ENCODE results near the gene DUS1L.

DUS1L gene

DNA sequence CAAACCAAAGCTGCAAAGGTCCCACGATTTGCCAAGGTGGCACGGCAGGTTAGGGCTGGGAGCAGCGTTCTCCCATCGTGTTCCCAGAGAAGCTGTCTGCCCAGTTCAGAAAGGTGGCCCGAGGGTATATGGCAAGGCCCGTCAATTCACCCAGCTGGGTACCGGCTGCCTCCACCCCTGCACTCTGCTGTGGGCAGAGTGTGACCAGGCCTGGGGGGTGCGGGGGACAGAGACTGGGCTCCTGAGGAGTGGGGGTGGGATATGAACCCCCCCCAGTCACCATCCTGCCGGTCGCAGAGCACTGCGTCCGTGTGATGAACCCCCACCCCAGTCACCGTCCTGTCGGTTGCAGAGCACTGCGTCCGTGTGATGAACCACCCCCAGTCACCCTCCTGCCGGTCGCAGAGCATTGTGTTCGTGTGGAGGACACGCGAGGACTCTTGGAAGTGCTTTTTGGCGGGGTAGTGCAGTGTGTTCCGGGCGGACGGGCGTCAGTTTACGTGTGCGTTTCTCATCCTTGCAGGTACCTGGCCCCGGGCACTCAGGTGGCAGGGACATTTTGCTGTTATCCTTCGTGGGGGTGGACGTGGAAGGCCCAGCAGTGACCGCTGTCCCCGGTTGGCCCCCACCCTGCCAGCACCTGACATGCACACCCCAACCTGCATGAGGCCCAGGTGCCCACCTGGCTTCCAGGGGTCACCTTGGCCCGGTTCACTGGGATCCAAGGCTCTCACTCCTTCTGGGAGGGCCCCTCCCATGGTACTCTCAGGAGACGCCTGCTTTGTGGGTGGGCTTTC, 35.1 kb upstream of the DUS1L start:
- DNase-seq, result no peak

DNA sequence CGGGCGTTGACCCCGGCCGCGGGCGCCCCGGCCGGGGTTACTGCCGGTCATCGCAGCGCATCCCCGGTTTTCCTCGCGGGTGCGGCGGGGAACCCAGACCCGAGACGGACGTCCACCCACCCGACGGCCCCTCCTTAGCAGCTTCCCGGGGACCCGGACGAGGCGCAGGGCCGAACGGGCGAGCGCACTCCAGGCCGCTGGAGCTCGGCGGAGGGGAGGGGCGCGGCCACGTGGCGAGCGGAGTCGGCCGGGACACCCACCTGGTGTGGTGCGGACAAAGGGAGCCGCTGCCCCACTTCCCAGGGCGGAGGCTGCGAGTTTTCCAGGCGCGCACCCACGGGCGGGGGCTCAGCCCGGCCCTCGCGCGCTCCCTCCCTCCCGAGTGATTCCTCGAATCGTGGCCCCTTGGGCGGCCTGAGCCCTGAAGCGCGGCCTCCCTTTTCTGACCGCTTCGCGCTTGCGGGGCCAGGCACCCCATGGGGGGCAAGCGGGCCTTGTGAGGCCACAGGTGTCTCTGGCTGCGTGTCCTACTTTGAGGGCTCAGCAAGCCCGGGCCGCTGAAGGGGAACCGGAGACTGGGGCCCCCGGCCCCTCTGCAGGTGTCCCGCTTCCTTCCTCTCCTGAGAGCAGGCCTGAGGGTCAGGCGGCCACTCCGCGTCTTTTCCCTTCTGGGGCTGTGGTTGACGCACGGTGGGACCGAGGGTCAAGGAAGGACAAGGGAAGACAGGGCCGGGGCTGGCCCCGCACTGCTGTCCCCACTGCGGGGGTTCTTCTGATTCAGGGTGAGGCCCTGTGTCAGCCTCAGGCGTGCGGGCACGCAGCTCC, 33.5 kb upstream of the DUS1L start:
- DNase-seq, result no peak

DNA sequence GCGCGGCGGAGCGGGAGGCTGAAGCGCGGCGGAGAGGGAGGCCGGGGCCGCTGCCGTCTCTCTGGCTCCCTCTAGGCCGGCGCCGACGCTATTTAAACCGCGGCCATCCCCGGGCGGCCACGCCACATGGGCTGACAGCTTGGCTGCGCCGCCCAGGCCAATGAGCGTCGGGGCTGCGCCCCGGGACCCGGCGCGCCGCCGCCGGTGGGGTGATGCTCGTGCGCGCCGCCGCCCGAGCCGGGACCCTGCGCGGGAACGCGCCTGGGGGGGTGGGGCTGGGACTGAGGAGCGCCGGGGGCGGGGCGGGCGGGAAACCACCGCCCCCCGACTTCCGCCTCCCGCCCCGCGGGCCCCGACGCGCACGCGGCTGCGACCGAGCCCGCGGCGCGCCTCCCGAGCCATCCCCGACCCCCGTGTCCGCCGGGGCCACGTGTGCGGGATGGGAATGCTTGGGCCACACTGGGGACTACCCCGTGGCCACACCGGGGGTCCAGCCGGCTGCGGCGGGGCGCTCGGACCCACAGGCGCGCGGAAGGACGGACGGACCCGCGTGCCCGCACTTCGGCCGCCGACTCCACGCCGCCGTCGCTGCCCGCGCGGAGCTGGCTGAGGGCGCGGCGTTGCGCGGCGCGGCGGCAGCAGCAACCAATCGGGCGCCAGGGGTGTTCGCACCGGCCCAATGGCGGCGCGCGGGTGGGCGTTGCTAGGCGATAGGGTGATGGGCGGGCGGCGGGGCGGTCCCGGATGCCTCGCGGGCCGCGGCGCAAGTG, 32.8 kb upstream of the DUS1L start, which contains the start of gene FASN:
TSS of gene FASN (minus strand) at position 68 of the 770 bp plus-strand sequence. CDS start 1,791 bp downstream, outside the sequence.
- peak; percentile 97 for DNase-seq

GRCh38 chr17:82097919-82098168, 32.2 kb upstream of the DUS1L start:
- DNase-seq, result no peak

DNA sequence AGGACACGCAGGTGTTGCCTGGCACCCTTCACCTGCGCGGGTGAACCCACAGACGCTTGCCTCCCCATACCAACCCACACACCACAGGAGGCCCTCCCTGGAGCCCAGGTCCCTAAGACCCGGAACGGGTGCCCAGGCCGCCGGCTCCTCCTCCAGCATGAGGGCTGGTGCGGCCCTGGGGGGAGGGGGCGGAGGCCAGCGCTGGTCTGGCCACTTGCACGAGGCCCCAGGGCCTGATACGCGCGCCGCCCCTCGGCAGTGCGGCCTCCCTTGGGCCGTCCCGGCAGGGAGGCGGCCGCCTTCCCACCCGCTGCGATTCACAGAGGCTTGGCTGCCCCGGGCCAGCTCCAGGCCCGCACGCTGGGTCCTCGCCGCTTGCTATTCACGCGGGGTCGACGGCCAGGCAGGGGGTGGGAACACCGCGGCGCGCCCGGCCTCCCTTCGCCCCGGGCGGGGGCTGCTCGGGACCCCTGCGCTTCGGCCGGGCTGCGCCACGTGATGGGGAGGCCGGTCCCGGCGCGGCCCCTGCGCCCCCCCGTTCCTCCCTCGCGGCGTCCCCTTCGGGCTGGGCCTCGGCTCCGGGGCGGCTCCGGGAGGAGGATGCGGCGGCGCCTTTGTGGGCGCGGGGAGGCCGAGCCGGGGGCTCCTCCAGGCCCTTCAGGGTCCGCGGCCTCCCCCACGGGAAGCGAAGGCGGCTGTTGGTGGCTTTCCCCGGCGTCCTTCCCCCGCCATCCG, 31.7 kb upstream of the DUS1L start:
- DNase-seq, result peak; percentile 57

DNA sequence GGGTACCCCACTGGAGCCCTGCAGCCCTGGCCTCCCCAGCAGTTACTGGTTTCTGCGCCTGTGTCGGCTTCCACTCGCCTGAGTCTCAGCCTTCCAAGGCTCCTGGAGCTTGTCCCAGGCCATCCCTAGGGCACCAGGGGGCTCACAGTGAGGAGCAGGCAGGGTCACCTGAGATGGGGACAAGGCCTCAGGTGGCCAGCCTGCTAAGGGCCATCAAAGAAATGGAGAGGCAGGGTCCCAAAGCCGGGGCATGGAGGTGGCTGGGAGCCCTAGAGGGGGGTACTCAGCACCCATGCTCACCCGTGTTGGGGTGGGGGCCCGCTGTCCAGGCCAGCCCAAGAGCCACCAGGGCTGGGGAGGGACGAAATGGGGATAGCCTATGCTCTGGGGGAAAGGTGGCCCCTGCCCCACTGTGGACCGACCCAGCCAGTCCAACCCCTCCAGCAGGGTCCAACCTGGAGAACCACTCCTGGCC, 31.1 kb upstream of the DUS1L start:
- no peak for DNase-seq

- peak; percentile 22 for DNase-seq
These were observed 30.4 kb upstream of the DUS1L start for GRCh38 chr17:82095777-82096708.

DNA sequence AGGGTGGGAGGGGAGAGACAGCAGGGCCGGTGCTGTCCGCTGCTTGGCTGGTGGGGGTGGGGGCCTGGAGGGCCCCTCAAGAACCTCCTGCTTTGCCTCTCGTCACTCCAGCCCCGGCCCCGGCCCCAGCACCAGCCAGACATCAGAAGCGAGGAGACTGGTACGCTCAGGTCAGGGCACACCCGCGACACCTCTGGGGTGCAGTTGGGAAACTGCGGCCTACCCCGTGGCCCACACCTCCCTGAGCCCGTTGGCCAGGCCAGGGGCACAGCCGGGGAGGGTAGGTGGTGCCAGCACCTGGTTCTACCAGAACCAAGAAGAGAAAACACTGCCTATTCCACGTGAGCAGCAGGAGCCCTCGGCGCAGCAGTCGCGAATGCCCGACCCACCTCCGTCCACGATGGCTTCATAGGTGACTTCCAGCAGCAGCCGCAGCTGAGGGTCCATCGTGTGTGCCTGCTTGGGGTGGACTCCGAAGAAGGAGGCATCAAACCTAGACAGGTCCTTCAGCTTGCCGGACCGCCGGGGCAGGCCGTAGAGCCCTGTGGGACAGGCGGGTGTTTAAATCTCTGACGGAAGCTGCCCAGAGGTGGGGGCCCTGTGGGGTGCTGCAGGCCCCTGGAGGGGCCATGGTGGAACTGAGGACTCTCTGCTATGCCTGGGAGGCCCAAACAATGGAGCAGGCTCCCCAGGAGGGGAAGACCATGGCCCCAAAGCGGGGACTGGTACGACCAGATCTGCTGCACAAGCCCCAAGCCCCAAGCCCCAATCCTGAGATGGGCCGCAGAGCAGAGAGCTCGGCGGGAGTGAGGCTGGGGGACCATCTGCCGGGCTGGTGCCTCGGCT, 29.6 kb upstream of the DUS1L start:
- DNase-seq, result peak; percentile 18

- no peak for DNase-seq
These were observed 27.6 kb upstream of the DUS1L start for GRCh38 chr17:82092995-82093751.

DNA sequence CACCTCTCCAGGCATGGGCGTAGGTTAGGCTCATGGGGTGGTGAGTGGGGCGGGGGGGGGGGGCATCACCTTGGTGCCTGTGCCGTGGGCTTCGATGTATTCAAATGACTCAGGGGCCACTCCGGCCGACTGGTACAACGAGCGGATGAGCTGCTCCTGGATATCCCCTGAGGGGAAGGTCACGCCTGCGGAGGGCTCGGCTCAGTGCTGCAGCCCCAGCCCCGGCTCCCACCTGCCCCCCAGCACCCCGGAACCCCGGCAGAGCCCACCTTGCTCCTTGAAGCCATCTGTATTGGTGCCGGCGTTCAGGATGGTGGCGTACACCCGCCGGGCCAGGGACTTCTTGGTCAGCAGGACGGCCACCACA, 27.0 kb upstream of the DUS1L start:
- DNase-seq, result peak; percentile 18

DNA sequence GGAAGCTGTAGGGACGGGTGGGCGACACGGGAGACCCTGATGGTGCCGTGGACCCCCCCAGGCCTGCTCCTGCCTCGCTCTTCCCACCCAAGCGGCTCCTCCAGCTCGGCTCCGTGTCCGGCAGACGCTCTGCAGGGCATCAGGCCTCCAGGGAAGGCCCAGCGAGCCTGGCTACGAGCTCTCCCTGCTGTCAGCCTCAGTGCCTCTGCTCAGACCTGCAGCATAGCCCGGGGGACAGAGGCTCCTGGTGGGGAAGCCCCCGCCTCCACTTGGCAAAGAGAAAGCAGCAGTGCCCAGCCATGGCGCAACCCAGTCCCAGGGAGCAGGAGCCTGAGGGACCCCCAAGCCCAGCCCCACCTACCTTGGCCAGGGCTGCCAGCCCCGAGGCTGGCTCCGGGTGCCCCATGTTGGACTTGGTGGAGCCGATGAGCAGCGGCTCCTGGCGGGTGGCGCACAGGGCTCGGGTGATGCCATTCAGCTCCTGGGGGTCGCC, 26.5 kb upstream of the DUS1L start:
- no peak for DNase-seq

DNA sequence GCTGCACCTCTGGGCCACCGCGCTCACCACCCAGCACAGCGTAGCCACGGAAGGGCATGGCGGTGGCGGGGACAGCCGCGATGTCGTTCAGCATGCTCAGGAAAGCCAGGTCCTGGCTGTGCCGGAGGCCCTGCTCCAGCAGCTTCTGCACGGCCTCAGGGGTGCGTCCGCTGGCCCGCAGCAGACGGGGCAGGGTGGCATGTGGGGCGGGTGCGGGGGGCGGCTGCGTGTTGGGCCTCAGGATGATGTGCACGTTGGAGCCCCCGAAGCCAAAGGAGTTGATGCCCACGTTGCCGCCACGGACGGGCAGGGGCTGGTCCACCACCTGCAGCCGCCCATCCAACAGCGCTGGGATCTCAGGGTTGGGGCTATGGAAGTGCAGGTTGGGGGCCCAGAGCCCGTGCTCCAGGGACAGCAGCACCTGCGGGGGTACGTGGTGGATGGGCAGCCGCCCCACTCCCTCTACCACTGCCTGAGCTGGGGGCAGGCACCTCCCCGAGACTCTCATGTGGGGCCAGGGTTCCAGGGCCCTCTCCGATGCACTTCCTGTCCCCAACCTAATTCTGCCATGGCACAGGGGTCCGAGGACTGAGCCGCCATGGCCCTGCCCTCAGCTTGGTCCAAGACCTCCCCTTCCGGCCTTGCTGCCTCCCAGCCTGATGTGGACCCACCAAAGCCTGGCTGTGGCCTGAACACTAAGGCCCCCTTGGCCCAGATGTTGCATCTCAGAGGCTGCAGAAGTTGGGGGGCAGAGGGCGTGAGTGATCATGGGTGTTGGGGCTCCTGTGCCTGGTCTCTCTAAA, 25.9 kb upstream of the DUS1L start:
- no peak for DNase-seq

- no peak for DNase-seq
These were observed 25.1 kb upstream of the DUS1L start for GRCh38 chr17:82090549-82091263.

DNA sequence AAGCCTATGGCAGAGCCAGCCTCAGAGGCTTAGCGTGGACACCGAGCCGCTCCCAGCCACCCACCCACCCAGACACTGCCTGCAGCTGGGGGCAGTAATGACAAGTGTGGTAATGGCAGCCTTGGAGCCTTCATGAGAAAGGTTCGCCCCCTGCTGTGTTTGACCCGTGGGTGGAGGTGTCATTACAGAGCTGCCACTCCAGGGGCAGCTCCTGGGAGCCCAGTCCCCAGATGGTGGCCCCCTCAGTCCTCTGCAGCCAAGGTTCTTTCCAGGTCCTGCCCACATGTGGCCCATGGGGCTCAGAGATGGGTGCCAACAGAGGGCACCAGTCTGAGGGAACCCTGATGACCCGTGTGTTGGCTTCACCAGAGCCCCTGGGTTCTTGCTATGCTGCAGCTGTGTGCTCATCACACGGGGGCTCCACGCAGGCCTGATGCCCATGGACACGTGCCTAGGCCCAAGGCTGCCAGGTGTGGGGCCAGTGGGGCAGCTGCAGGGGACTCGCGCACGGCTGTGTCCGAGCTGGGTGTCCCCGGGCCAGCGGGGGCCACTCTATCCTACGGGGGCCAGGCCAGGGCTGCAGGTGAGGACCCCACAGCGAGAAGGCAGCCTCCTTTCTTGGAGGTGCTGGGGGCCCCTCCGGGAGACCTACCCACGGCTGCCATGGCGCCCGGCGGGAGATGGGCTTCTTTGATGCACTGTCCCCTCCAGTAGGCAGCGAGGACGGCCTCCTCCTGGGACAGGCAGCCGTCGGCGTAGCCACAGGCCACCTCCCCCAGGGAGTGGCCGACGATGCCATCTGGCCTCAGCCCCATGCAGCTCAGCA, 24.3 kb upstream of the DUS1L start:
- no peak for DNase-seq

GRCh38 chr17:82088838-82089722, 23.5 kb upstream of the DUS1L start:
- peak; percentile 17 for DNase-seq
